ENCODE measurements around the gene ATP6AP1.

The ATP6AP1 gene

DNA sequence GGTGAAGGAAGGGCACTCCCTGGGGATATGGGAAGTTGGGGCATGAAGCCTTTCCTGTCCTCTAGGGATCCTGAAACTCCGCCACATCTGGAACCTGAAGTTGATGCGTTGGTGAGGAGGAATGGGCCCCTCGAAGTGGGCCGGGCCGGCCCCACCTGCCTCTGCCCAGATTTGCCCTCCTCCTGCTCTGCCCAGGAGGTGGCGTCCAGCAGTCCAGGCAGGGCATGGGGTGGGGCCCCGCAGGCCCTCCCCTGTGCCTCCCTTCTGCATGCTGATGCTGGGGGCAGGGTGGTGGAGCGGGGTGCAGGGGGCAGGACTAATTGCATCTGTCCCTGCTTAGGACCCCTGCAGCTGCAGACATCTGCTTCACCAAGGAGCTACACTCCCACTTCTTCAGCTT is 15.3 kb upstream of the ATP6AP1 start:
- Histone ChIP-seq H3K9me3 (ENCODE audit: control insufficient read depth, low read length) (no peaks in the 10 kb centered on the region), H3K4me1 (ENCODE audit: control insufficient read depth, insufficient read depth, low read length, poor library complexity, severe bottlenecking) (peaks cover 8% of the 10 kb centered on the region), H3K36me3 (ENCODE audit: control insufficient read depth, insufficient read depth, low read length) (peaks cover 6% of the 10 kb centered on the region), H3K4me3 (ENCODE audit: extremely low read depth, insufficient read depth, low read length, poor library complexity, severe bottlenecking) (no peak overlapping the region), H3K27ac (ENCODE audit: low read depth, low read length, severe bottlenecking) (no peak overlapping the region)
- WGBS, 2 experiments (ENCODE audit: insufficient coverage in 2 of 2) = 91% methylated on average over 7 of the region's 8 CpGs; no CpG with 5 or more reads in 1 of the 2 experiments

DNA sequence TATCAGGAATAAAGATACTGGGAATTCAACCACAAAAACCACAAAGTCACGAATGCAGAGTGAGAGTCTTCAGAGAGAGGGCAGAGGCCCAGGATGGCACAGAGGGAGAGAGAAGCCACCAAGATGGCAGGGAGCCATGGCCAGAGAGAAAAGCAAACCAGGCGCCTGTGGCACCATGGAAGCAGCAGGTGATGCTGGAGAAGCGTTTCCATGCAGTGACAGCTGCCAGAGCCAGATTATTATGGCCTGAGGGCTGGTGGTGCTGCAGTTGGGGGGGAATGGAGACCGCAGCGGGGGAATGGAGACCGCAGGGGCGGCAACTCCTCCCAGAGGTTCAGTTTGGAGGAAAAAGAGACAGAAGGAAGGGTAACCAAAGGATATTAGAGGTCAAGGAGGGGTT is 11.3 kb upstream of the ATP6AP1 start:
- no peak overlapping the region for H3K27ac ChIP-seq (ENCODE audit: low read depth, low read length, severe bottlenecking)
- no peaks in the 10 kb centered on the region for H3K9me3 ChIP-seq (ENCODE audit: control insufficient read depth, low read length)
- peaks cover 6% of the 10 kb centered on the region for H3K36me3 ChIP-seq (ENCODE audit: control insufficient read depth, insufficient read depth, low read length)
- no peak overlapping the region for H3K4me3 ChIP-seq (ENCODE audit: extremely low read depth, insufficient read depth, low read length, poor library complexity, severe bottlenecking)
- peaks cover 4% of the 10 kb centered on the region for H3K4me1 ChIP-seq (ENCODE audit: control insufficient read depth, insufficient read depth, low read length, poor library complexity, severe bottlenecking)
- WGBS, 2 experiments (ENCODE audit: insufficient coverage in 2 of 2) = 94 to 100% methylated on average over 2 to 4 of the region's 7 CpGs

DNA sequence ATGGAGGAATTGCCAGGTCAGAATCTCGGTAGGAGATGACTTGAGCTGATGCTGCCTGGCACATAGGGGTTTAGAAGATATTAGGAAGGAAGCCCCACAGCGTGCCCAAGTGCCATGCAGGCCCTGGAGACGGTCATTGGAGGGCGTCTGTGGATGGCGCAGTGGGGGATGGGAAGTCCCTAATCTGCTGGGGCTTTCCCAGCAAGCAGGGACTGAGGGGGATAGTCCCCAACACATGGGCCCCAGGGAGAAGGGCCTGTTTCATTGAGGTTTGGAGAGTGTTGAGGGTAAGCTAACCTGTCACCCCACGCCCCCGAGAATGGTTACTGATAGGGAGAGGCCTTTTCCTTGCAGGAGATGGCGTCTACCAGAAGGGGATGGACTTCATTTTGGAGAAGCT is 9.3 kb upstream of the ATP6AP1 start:
- H3K36me3 ChIP-seq (ENCODE audit: control insufficient read depth, insufficient read depth, low read length) = peaks cover under 1% of the 10 kb centered on the region
- no peaks in the 10 kb centered on the region for H3K9me3 ChIP-seq (ENCODE audit: control insufficient read depth, low read length)
- no peak overlapping the region for H3K4me3 ChIP-seq (ENCODE audit: extremely low read depth, insufficient read depth, low read length, poor library complexity, severe bottlenecking)
- 100% methylated on average over 4 to 5 of the region's 8 CpGs for WGBS, 2 experiments (ENCODE audit: insufficient coverage in 2 of 2)
- H3K4me1 ChIP-seq (ENCODE audit: control insufficient read depth, insufficient read depth, low read length, poor library complexity, severe bottlenecking) = no peaks in the 10 kb centered on the region
- no peak overlapping the region for H3K27ac ChIP-seq (ENCODE audit: low read depth, low read length, severe bottlenecking)

DNA sequence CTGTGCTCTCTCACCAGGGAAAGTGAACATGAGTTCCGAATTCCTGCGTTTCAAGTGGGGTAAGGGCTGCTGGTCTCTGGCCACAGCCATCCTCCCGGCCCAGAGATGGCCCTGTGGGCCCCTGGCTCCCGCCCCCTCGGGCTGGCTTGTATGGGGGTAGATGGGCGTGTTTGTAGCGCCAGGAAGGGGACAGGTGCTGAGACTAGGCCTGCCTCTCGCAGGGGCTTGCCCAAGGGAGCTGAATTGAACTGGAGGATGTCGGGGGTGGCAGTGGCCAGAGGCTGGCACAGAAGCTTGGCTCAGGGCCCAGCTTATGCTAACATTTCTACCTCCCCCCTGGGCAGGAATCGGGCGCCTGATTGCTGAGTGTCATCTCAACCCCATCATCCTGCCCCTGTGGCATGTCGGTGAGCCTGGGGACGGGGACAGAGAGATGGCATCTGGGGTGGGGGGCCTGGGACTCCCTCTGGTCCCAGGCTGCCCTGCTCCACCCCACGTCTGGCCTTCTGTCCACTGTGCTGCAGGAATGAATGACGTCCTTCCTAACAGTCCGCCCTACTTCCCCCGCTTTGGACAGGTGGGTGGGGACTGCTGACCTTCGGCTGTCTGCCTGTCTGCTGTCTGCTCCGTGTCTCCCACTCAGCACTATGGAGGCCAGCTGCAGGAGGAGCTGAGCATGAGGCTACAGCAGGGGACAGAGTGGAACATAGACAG is 8.6 kb upstream of the ATP6AP1 start:
- Histone ChIP-seq H3K9me3 (ENCODE audit: control insufficient read depth, low read length) (no peaks in the 10 kb centered on the region), H3K4me3 (ENCODE audit: extremely low read depth, insufficient read depth, low read length, poor library complexity, severe bottlenecking) (no peak overlapping the region), H3K4me1 (ENCODE audit: control insufficient read depth, insufficient read depth, low read length, poor library complexity, severe bottlenecking) (peaks cover 3% of the 10 kb centered on the region), H3K27ac (ENCODE audit: low read depth, low read length, severe bottlenecking) (no peak overlapping the region), H3K36me3 (ENCODE audit: control insufficient read depth, insufficient read depth, low read length) (no peaks in the 10 kb centered on the region)
- WGBS, 2 experiments (ENCODE audit: insufficient coverage in 2 of 2) = 94% methylated on average over 7 of the region's 19 CpGs; no CpG with 5 or more reads in 1 of the 2 experiments

DNA sequence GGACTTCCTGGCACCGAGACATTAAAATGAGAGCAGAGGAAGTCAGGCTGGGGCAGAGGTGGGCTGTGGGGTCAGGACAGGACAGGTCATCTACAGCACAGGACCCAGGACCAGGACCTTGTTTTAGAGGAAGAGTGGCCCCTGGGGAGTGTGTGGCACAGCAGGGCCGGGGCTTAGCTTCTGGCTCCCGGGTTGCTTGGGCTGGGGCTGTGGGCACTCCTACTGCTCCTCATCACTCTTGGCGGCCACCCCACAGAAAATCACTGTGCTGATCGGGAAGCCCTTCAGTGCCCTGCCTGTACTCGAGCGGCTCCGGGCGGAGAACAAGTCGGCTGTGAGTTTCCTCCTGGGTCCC is 8.1 kb upstream of the ATP6AP1 start:
- H3K4me3 ChIP-seq (ENCODE audit: extremely low read depth, insufficient read depth, low read length, poor library complexity, severe bottlenecking) = no peak overlapping the region
- 80 to 97% methylated on average over 1 to 7 of the region's 10 CpGs for WGBS, 2 experiments (ENCODE audit: insufficient coverage in 2 of 2)

DNA sequence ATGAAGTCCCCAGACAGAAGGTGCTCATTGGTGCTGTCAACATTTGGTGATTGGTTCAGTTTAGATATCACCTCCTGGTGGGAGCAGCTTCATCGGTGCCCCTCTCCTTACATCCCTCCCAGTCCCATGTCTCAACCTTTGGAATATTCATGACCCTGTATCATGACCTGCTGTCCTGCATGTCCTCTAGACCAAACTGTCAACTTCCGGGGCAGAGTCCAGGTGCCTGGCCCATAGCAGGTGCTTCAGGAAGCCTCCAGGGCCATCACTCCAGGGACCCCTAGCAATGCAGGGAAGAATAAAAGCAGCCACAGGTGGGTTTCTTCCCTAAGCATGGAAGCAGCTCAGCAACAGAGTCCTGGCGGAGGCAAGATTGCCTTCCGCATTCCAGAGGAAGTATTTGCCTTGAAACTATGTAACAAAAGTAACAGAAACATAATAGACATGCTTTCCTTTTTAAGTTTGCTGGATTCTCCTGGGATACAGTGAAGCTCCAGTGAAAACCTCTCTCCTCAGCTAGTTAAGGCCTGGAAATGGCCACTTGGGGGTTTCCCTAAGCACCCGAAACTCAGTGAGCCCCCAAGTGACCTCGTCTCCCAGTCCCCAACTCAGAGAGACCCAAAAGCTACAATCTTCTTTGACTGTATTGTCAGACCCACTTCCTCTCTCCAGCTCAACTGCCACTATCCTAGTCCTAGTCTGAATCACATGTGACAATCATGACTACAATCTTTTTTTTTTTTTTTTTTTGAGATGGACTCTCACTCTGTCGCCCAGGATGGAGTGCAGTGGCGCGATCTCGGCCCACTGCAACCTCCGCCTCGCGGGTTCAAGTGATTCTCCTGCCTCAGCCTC is 1.3 kb upstream of the ATP6AP1 start:
- H3K4me3 ChIP-seq (ENCODE audit: extremely low read depth, insufficient read depth, low read length, poor library complexity, severe bottlenecking) = no peak overlapping the region
- 95 to 98% methylated on average over 7 of the region's 13 CpGs for WGBS, 2 experiments (ENCODE audit: insufficient coverage in 2 of 2)
- peaks cover 12% of the 10 kb centered on the region for H3K4me1 ChIP-seq (ENCODE audit: control insufficient read depth, insufficient read depth, low read length, poor library complexity, severe bottlenecking)
- peaks cover 5% of the 10 kb centered on the region for H3K36me3 ChIP-seq (ENCODE audit: control insufficient read depth, insufficient read depth, low read length)
- no peaks in the 10 kb centered on the region for H3K9me3 ChIP-seq (ENCODE audit: control insufficient read depth, low read length)
- H3K27ac ChIP-seq (ENCODE audit: low read depth, low read length, severe bottlenecking) = no peak overlapping the region

More for the DNA sequence above, 8.1 kb upstream of the ATP6AP1 start:
- Histone ChIP-seq H3K27ac (ENCODE audit: low read depth, low read length, severe bottlenecking) (no peak overlapping the region), H3K9me3 (ENCODE audit: control insufficient read depth, low read length) (no peaks in the 10 kb centered on the region), H3K36me3 (ENCODE audit: control insufficient read depth, insufficient read depth, low read length) (no peaks in the 10 kb centered on the region), H3K4me1 (ENCODE audit: control insufficient read depth, insufficient read depth, low read length, poor library complexity, severe bottlenecking) (peaks cover 3% of the 10 kb centered on the region)

DNA sequence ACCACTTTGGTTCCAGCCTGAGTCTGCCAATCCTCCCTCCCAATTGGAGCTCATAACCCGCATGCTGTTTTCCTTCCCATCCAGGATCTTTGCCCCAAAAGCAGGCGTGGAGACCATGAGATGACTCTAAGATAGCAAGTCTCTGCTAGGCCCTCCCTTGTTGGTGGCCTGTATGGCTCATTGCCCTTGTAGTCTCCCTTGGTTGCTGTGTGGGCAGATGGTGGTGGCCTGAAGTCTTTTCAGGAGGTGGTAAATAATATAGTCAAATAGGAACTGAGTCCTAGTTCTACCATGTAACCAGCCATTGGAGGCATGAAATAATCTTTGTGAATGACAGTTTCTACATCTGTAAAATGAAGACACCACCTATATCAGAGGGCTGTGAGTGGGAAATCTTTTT is 1.2 kb downstream of the ATP6AP1 start:
- 100% methylated on average over 2 of the region's 2 CpGs; no CpG with 5 or more reads in 1 of the 2 experiments for WGBS, 2 experiments (ENCODE audit: insufficient coverage in 2 of 2)
- peaks cover 26% of the 10 kb centered on the region for H3K36me3 ChIP-seq (ENCODE audit: control insufficient read depth, insufficient read depth, low read length)
- no peaks in the 10 kb centered on the region for H3K9me3 ChIP-seq (ENCODE audit: control insufficient read depth, low read length)
- H3K4me3 ChIP-seq (ENCODE audit: extremely low read depth, insufficient read depth, low read length, poor library complexity, severe bottlenecking) = peak overlapping the region; percentile 59
- H3K27ac ChIP-seq (ENCODE audit: low read depth, low read length, severe bottlenecking) = no peak overlapping the region
- peaks cover 9% of the 10 kb centered on the region for H3K4me1 ChIP-seq (ENCODE audit: control insufficient read depth, insufficient read depth, low read length, poor library complexity, severe bottlenecking)

DNA sequence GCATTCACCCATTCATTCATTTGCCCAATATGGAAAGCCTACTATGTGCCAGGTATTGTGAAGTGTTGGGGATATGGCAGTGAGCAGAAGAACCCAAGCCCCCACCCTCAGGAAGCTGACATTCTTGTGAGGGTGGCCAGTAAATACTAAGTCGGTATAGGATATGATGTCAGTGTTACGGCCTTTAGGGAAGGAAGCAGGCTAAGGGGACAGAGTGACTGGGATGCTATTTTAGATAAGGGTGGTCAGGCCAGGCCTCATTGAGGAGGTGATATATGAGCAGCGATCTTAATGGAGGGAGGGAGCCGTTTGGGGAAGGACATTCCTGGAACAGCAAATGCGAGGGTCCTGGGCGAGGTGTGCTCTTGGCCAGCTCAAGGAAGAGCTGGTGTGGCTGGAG is 2.0 kb downstream of the ATP6AP1 start:
- 94 to 100% methylated on average over 1 to 3 of the region's 6 CpGs for WGBS, 2 experiments (ENCODE audit: insufficient coverage in 2 of 2)
- H3K4me3 ChIP-seq (ENCODE audit: extremely low read depth, insufficient read depth, low read length, poor library complexity, severe bottlenecking) = no peak overlapping the region
- no peak overlapping the region for H3K27ac ChIP-seq (ENCODE audit: low read depth, low read length, severe bottlenecking)
- H3K4me1 ChIP-seq (ENCODE audit: control insufficient read depth, insufficient read depth, low read length, poor library complexity, severe bottlenecking) = peaks cover 9% of the 10 kb centered on the region
- peaks cover 28% of the 10 kb centered on the region for H3K36me3 ChIP-seq (ENCODE audit: control insufficient read depth, insufficient read depth, low read length)
- H3K9me3 ChIP-seq (ENCODE audit: control insufficient read depth, low read length) = no peaks in the 10 kb centered on the region

DNA sequence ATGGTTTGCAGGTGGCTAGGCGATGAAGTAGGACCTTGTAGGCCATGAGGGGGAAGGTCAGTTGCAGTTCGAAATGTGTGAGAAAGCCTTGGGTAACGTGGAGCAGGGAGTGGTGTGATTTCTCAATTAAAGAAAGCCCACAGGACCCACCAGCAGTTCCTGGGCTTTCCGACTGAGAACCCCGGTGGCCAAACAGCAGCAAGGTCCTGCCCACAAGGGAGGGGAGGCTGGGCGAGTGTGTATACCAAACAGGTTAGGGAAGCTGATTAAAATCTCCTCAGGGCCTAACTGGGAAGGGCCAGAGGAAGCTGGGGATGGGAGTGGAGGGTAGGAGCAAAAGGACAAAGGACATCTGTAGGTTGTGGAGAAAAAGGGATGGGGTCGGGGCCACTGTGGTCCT is 2.4 kb downstream of the ATP6AP1 start:
- H3K4me1 ChIP-seq (ENCODE audit: control insufficient read depth, insufficient read depth, low read length, poor library complexity, severe bottlenecking) = peaks cover 9% of the 10 kb centered on the region
- no peak overlapping the region for H3K27ac ChIP-seq (ENCODE audit: low read depth, low read length, severe bottlenecking)
- 83 to 85% methylated on average over 3 to 4 of the region's 7 CpGs for WGBS, 2 experiments (ENCODE audit: insufficient coverage in 2 of 2)
- H3K36me3 ChIP-seq (ENCODE audit: control insufficient read depth, insufficient read depth, low read length) = peaks cover 32% of the 10 kb centered on the region
- no peak overlapping the region for H3K4me3 ChIP-seq (ENCODE audit: extremely low read depth, insufficient read depth, low read length, poor library complexity, severe bottlenecking)
- H3K9me3 ChIP-seq (ENCODE audit: control insufficient read depth, low read length) = no peaks in the 10 kb centered on the region

DNA sequence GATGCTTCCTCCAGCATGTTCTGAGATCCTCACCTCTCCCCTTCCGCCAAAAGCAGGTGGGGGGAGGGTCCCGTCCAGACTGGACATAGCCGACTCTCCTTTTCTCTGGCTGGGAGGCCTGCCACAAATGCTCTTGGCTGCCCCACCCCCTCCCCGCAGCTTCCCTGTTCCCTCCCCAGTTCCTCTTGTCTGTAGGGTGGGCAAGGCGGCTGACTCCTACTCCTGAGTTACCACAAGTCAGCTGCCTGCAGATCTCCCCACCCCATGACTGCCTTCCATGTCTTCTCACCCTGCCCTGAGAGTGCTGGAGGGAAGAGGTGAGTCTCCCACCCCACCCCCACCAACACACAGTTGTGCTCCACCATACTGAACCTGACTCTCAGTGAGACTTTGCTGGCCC is 2.9 kb downstream of the ATP6AP1 start:
- peaks cover 9% of the 10 kb centered on the region for H3K4me1 ChIP-seq (ENCODE audit: control insufficient read depth, insufficient read depth, low read length, poor library complexity, severe bottlenecking)
- peaks cover 33% of the 10 kb centered on the region for H3K36me3 ChIP-seq (ENCODE audit: control insufficient read depth, insufficient read depth, low read length)
- no peaks in the 10 kb centered on the region for H3K9me3 ChIP-seq (ENCODE audit: control insufficient read depth, low read length)
- H3K27ac ChIP-seq (ENCODE audit: low read depth, low read length, severe bottlenecking) = no peak overlapping the region
- 100% methylated on average over 1 of the region's 5 CpGs; no CpG with 5 or more reads in 1 of the 2 experiments for WGBS, 2 experiments (ENCODE audit: insufficient coverage in 2 of 2)
- H3K4me3 ChIP-seq (ENCODE audit: extremely low read depth, insufficient read depth, low read length, poor library complexity, severe bottlenecking) = no peak overlapping the region

DNA sequence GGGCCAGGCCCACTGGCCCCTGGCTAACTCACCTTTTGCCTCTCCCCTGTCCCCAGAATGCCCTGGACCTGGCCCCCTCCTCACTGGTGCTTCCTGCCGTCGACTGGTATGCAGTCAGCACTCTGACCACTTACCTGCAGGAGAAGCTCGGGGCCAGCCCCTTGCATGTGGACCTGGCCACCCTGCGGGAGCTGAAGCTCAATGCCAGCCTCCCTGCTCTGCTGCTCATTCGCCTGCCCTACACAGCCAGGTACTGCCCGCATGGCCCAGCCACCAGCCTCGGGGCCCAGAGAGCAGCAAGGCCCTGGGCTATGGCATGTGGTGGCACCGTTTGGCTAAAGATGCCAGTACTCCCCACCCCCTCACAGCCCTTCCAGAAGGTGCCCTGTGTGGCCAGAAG is 3.7 kb downstream of the ATP6AP1 start:
- Histone ChIP-seq H3K27ac (ENCODE audit: low read depth, low read length, severe bottlenecking) (no peak overlapping the region), H3K9me3 (ENCODE audit: control insufficient read depth, low read length) (no peaks in the 10 kb centered on the region), H3K4me1 (ENCODE audit: control insufficient read depth, insufficient read depth, low read length, poor library complexity, severe bottlenecking) (peaks cover 9% of the 10 kb centered on the region), H3K36me3 (ENCODE audit: control insufficient read depth, insufficient read depth, low read length) (peaks cover 33% of the 10 kb centered on the region), H3K4me3 (ENCODE audit: extremely low read depth, insufficient read depth, low read length, poor library complexity, severe bottlenecking) (no peak overlapping the region)
- WGBS, 2 experiments (ENCODE audit: insufficient coverage in 2 of 2) = 100% methylated on average over 2 to 3 of the region's 8 CpGs

Measured in mesodermal cell (in vitro differentiated cells).